Retina (tissue), 1 donor: Measurements from ENCODE around the gene DALRD3.

Experiments used
- DNase-seq: peaks from one replicate; pipeline ENCODE4 v3.0.0-alpha.2; 2016

The DALRD3 gene

DNA sequence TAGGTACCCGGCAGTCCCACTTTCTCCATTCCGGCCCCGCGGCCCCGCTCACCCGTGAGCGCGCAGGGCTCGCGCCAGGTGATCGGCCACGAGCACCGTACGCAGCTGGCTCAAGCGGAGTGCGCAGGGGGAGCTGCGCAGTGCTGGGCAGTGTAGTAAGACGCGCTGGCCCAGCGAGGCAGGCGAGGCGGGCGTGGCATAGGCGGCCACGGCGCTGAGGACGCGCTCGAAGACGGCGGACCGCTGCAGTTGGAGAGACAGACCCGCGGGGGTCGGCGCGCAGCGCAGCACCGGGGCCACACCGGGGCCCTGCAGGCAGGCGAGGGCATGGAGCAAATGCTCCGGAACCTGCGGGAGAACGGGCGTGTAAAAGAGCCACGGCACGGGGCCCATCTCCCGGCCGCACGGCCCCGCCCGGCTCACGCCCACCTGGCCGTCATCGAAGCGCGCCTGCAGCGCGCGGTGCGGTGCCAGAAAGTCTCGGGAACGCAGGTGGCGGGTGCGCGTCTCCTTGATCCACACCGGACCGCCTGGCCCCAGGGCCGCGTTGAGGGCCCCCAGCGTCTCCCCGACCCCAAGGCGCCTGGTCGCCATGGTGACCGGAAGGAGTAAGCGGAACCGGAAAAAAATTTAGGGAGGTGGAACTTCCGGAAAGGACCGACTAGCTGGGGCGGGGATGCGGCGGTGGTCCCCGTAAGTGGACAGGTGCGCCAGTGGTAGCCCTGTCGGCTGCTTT lies at the start of gene DALRD3:
Gene DALRD3, minus strand, starts transcription at position 610 of the 736 bp plus-strand sequence. Its CDS starts 16 bp downstream, at position 594.
- DNase-seq = peak; percentile 89

- no peak for DNase-seq
These were observed 39.6 kb upstream of the DALRD3 start for GRCh38 chr3:49058011-49058410.

- DNase-seq = no peak
These were observed 38.9 kb upstream of the DALRD3 start for GRCh38 chr3:49057268-49057667.

GRCh38 chr3:49054344-49054862 lies 36.0 kb upstream of the DALRD3 start:
- DNase-seq = no peak

GRCh38 chr3:49053543-49053942 lies 35.2 kb upstream of the DALRD3 start:
- DNase-seq = no peak

- no peak for DNase-seq
These were observed 16.9 kb upstream of the DALRD3 start for GRCh38 chr3:49035281-49035680.

- no peak for DNase-seq
These were observed 16.3 kb upstream of the DALRD3 start for GRCh38 chr3:49034650-49035049.

- DNase-seq = no peak
These were observed 14.4 kb upstream of the DALRD3 start for GRCh38 chr3:49032646-49033304.

DNA sequence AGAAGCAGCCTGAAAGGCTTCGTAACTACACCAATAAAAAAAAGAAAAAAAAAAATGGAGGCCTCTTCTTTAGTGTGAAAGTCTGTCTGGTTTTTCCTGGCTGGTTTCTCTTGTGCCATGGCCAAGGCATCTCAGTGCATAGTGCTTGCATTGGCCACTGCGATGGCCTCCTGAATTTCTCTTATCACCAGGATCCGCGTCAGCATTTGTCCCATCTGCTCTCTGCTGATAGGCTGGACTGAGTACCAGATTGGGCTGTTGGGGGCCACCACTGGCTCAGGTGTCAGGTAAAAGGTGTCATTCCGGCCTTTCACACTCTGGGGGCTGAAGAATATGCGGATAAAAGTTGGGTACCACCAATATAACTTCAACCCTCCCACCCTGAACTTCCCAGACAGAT lies 11.9 kb upstream of the DALRD3 start:
- DNase-seq = no peak

GRCh38 chr3:49029563-49029884 lies 11.1 kb upstream of the DALRD3 start:
- no peak for DNase-seq

- peak; percentile 96 for DNase-seq
These were observed 10.5 kb upstream of the DALRD3 start, which contains the start of gene IMPDH2 for GRCh38 chr3:49028673-49029562. IMPDH2 (minus strand) TSS chr3:49029398; CDS start chr3:49029350, 48 bp downstream.

- DNase-seq = no peak
These were observed 9.9 kb upstream of the DALRD3 start for GRCh38 chr3:49028298-49028672.

GRCh38 chr3:49027634-49028033 lies 9.3 kb upstream of the DALRD3 start:
- DNase-seq = no peak

- DNase-seq = no peak
These were observed 8.2 kb upstream of the DALRD3 start for GRCh38 chr3:49026536-49026935.

GRCh38 chr3:49025793-49026520 lies 7.6 kb upstream of the DALRD3 start:
- no peak for DNase-seq

DNA sequence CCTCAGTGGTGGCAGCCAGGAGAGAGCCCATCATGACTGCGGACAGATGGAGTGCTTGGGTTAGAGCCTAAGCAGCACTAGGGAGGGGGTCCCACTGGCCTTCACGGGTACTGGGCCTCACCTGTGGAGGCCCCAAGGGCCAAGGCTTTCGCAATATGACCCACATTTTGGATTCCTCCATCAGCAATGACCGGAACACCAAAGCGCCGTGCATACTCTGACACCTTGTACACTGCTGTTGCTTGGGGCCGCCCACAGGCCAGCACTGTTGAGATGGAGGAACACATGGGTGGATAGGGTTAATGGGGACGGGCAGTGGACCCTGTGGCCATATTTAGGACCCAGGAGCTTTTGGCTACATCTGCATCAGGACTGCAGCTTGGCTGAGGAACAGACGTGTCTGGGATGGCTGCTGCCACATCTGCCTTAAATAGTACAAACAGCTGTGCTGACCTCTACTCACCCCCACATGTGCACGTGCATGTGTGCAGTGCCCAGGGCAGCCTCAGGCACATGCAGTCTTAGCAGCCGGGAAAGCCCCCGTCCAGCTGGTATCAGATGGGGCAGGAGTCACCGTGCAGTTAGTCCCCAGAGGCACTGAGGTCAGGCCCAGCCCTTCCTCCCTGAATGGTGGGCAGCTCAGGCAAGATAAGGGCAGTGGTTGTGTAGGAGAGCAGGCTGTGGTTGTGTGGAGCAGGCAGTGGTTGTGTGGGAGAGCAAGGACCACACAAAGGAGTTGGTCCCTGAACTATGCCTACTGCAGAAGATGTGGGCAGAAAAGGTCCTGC lies 6.8 kb upstream of the DALRD3 start:
- no peak for DNase-seq

GRCh38 chr3:49024449-49024848 lies 6.1 kb upstream of the DALRD3 start:
- DNase-seq = no peak

GRCh38 chr3:49023775-49024174 lies 5.4 kb upstream of the DALRD3 start:
- DNase-seq = no peak

DNA sequence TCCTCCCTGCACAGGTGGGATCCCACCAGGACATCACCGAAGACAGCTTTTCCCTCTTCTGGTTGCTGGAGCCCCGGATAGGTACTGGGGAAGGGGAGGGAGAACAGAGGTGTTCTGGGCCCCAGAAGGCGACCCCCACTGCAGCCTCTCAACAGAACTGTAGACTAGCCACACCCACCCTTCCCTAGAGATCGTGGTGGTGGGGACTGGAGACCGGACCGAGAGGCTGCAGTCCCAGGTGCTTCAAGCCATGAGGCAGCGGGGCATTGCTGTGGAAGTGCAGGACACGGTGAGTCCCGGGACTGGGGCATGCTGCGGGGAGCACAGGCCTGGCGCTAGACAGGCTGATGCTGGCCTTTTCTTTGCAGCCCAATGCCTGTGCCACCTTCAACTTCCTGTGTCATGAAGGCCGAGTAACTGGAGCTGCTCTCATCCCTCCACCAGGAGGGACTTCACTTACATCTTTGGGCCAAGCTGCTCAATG lies 4.3 kb upstream of the DALRD3 start:
- DNase-seq = no peak

DNA sequence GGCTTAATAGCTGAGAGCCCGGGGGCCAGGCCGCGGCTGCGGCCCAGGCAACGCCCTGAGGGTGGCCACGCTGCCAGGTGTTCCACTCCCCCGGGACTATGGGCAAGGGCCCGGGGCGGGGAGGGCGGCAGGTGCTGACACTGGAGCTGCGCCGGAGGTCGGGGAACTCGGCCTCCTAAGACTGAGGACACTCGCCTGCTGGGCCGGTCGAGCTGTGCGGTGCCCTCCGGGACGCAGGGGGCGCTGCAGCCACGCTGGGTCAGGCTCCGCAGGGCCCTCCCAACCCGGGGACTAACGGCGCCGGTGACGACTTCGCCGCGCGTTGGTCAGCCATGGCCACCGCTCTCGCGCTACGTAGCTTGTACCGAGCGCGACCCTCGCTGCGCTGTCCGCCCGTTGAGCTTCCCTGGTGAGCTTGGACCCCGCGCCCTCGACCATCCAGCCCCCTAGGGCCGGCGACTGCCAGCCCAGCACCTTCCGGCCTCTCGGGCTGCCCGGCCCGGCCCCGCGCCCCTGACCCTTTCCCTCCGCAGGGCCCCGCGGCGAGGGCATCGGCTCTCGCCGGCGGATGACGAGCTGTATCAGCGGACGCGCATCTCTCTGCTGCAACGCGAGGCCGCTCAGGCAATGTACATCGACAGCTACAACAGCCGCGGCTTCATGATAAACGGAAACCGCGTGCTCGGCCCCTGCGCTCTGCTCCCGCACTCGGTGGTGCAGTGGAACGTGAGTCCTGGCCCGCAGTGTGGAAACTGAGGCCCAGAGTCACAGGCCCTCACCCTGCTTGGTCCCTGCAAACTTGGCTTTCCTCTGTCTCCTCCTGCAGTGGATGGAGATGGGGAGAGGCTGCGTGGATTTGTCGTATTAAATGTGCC lies 3.7 kb upstream of the DALRD3 start, which contains the start of gene NDUFAF3:
Gene NDUFAF3, plus strand, starts transcription at position 309 of the 875 bp plus-strand sequence. Its CDS starts 24 bp downstream, at position 333.
- peak; percentile 98 for DNase-seq
